HepG2 (cell line): ENCODE results near the gene NKPD1. TPM values are rescaled to one million over a fixed set of nuclear protein-coding genes. Genes with fewer than 3 reads are reported as not detected.

Experiments
- ATAC-seq: fragments of 200-7000 bp; cut with Tn5 transposase; 3 replicates; pipeline ENCODE4 v1.9.1; 2020; ENCODE audit warnings: mild to moderate bottlenecking, moderate library complexity
- BruUV-seq: library from RNA; stranded (reverse); fragments of 400-500 nt; replicated peaks from 2 replicates; lab custom pipeline; 2021; lab: Mats Ljungman, UMichigan
- CTCF ChIA-PET: fragments of 300-600 bp; formaldehyde crosslinking; extraction: SDS; loops from one replicate; lab custom pipeline; 2021; ENCODE audit warnings: low total read pairs, inconsistent platforms, low intra/inter-chr PET ratio; lab: Yijun Ruan, JAX
- POLR2A ChIA-PET: fragments of 350-600 bp; sonication (Branson Sonifier 250); formaldehyde crosslinking; loops from one replicate; lab custom pipeline; 2020; ENCODE audit warnings: antibody characterized with exemption, inconsistent platforms; lab: Yijun Ruan, JAX
- DNase-seq: peaks from one replicate; pipeline ENCODE4 v3.0.0-alpha.2; 2015; ENCODE audit warnings: low spot score
- FAIRE-seq: peaks from 3 replicates; lab custom pipeline; 2011; peaks lifted over from hg19 to GRCh38; lab: Jason Lieb, UNC
- H2AFZ ChIP-seq: one replicate; pipeline ENCODE4 v1.6.1; 2011; ENCODE audit warnings: low read length, inconsistent platforms
- H3K27ac ChIP-seq: fragments of 300-600 bp; 3 replicates; pipeline ENCODE4 v1.8.0; 2011; ENCODE audit warnings: mixed run types, mild to moderate bottlenecking, mixed read lengths, low read length, inconsistent platforms; ENCODE audit not compliant: insufficient read depth; ENCODE audit errors: extremely low read length
- H3K27me3 ChIP-seq, 2 experiments: fragments of 200-600 bp in 1 of 2; 2 replicates in 1 of 2; 3 replicates in 1 of 2; pipeline versions ENCODE4 v1.6.0 to v1.8.0; 2011; ENCODE audit warnings: low read length in 2 of 2, mild to moderate bottlenecking in 2 of 2, moderate library complexity in 2 of 2, inconsistent platforms in 1 of 2; ENCODE audit not compliant: insufficient read depth in 2 of 2, control insufficient read depth in 1 of 2
- H3K36me3 ChIP-seq, 2 experiments: fragments of 200-600 bp in 1 of 2; replicated peaks in 1 of 2; 2 replicates in 1 of 2; 3 replicates in 1 of 2; pipeline versions ENCODE4 v1.5.1 to v1.8.0; 2011; ENCODE audit warnings: low read length in 2 of 2, inconsistent platforms in 1 of 2; ENCODE audit not compliant: insufficient read depth in 2 of 2, control insufficient read depth in 1 of 2
- H3K4me1 ChIP-seq: 2 replicates; pipeline ENCODE4 v1.5.1; 2012; ENCODE audit warnings: low read length, inconsistent platforms; ENCODE audit not compliant: insufficient read depth
- H3K4me2 ChIP-seq: 2 replicates; pipeline ENCODE4 v1.6.0; 2011; ENCODE audit warnings: low read depth, low read length, inconsistent platforms
- H3K4me3 ChIP-seq, 3 experiments: fragments of 200-600 bp in 1 of 3; sonication (generic), shearing (Covaris generic) in 1 of 3; replicated peaks in 1 of 3; 2 replicates each; pipeline ENCODE4 v1.5.1; 2011 to 2016; ENCODE audit warnings: low read length in 3 of 3, inconsistent platforms in 2 of 3, low read depth in 2 of 3, mild to moderate bottlenecking in 2 of 3, control low read depth in 1 of 3, mixed read lengths in 1 of 3; ENCODE audit not compliant: insufficient read depth in 1 of 3
- H3K79me2 ChIP-seq: one replicate; pipeline ENCODE4 v1.6.1; 2011; ENCODE audit warnings: low read length, inconsistent platforms; ENCODE audit not compliant: insufficient read depth
- H3K9ac ChIP-seq: 2 replicates; pipeline ENCODE4 v1.6.0; 2011; ENCODE audit warnings: mild to moderate bottlenecking, low read depth, low read length, inconsistent platforms; ENCODE audit not compliant: insufficient read depth
- H3K9me3 ChIP-seq: 2 replicates; pipeline ENCODE4 v1.5.1; 2012; ENCODE audit warnings: mild to moderate bottlenecking, low read length
- H4K20me1 ChIP-seq: 2 replicates; pipeline ENCODE4 v1.6.0; 2011; ENCODE audit warnings: inconsistent platforms, mild to moderate bottlenecking, low read length, moderate library complexity; ENCODE audit not compliant: insufficient read depth
- HOXA3 ChIP-seq: sonication (generic); formaldehyde crosslinking; IDR thresholded peaks from 2 replicates; pipeline ENCODE4 v1.5.0; 2020; ENCODE audit warnings: missing genetic modification reagents
- KLF12 ChIP-seq: sonication (generic); formaldehyde crosslinking; IDR thresholded peaks from 2 replicates; pipeline ENCODE4 v1.4.0; 2020; ENCODE audit warnings: missing genetic modification reagents, borderline replicate concordance
- KLF13 ChIP-seq: sonication (generic); formaldehyde crosslinking; IDR thresholded peaks from 2 replicates; pipeline ENCODE4 v1.4.0; 2020; ENCODE audit warnings: mild to moderate bottlenecking, missing genetic modification reagents
- MEF2D ChIP-seq: sonication (generic); formaldehyde crosslinking; IDR thresholded peaks from 2 replicates; pipeline ENCODE4 v1.5.1; 2020; ENCODE audit warnings: mild to moderate bottlenecking, missing genetic modification reagents
- NCOA5 ChIP-seq: sonication (generic); formaldehyde crosslinking; IDR thresholded peaks from 2 replicates; pipeline ENCODE4 v1.4.0; 2020; ENCODE audit warnings: missing genetic modification reagents
- SMC3 ChIP-seq: IDR thresholded peaks from 2 replicates; pipeline ENCODE4 v1.6.1; 2011; ENCODE audit warnings: low read length, improper control_type of control experiment
- SOX5 ChIP-seq: IDR thresholded peaks from 2 replicates; pipeline ENCODE4 v1.6.1; 2016; ENCODE audit warnings: borderline replicate concordance
- ZNF770 ChIP-seq: sonication (generic); formaldehyde crosslinking; IDR thresholded peaks from 2 replicates; pipeline ENCODE4 v1.5.0; 2020; ENCODE audit warnings: mild to moderate bottlenecking, missing genetic modification reagents
- ZNF780A ChIP-seq: sonication (generic); formaldehyde crosslinking; IDR thresholded peaks from 2 replicates; pipeline ENCODE4 v1.8.0; 2022; ENCODE audit warnings: mild to moderate bottlenecking, missing genetic modification reagents, moderate library complexity
- WGBS: methylation state at CpG from one replicate; pipeline ENCODE4 v1.1.6; 2017; ENCODE audit warnings: low lambda C conversion rate; 5-methylcytosine and 5-hydroxymethylcytosine counted together
- in situ Hi-C: cut with HindIII; loops from 2 replicates; pipeline ENCODE4 v1.10.0; 2017; ENCODE audit warnings: low pct_unique_long_range_greater_than_20kb; ENCODE audit not compliant: extremely low pct_ligation_motif_present
- intact Hi-C: fragments of 100-400 bp; cut with micrococcal nuclease; formaldehyde crosslinking; loops from one replicate; pipeline ENCODE4 v1.10.0; 2022; ENCODE audit not compliant: unreplicated experiment
- polyA plus RNA-seq, 8 experiments: library from polyadenylated mRNA; depleted of rRNA in 3 of 8; stranded (reverse) in 7 of 8; unstranded in 1 of 8; fragments of >200 nt; fragmentation: Illumina TruSeq in 4 of 8; extraction: Trizol in 4 of 8; gene quantifications; 2 replicates each; pipeline versions ENCODE4 v1.2.1 to v1.2.3, GENCODE V29; 2011 to 2016; ENCODE audit warnings: low read depth in 4 of 8, missing spikeins in 1 of 8, mixed read lengths in 1 of 8; ENCODE audit not compliant: insufficient read depth in 1 of 8
- total RNA-seq, 5 experiments: library from RNA; depleted of rRNA; stranded (reverse); fragments of >200 nt; fragmentation: Illumina TruSeq; extraction: Trizol; gene quantifications; 2 replicates each; pipeline ENCODE4 v1.2.3, GENCODE V29; 2016; ENCODE audit warnings: low read depth in 1 of 5

Gene NKPD1
- total and polyA plus RNA-seq, 2 of the 13 experiments (the other 11 are each of a cell fraction or from before 2014, with no cell fraction given) = 0.03 TPM; not detected in 1

GRCh38 chr19:45177817-45178261, 17.1 kb upstream of the NKPD1 start, which contains the start of gene TRAPPC6A (continued):
- TF ChIP-seq HOXA3 (CRISPR knock-in tag) (no peak), SOX5 (CRISPR knock-in tag) (no peak), NCOA5 (CRISPR knock-in tag) (no peak), MEF2D (CRISPR knock-in tag) (0 out of 2 replicates have a peak, but pooled peaks have one; percentile 48), SMC3 (no peak), KLF13 (CRISPR knock-in tag) (no peak), ZNF780A (CRISPR knock-in tag) (no peak)

GRCh38 chr19:45175515-45176345, 14.9 kb upstream of the NKPD1 start:
- FAIRE-seq (no peak), ATAC-seq (no peak), DNase-seq (no peak)
- Histone ChIP-seq H3K27ac (no peak overlapping the region), H3K9me3 (no peaks in the 10 kb centered on the region), H3K4me1 (peaks cover 62% of the 10 kb centered on the region), H3K9ac (no peak overlapping the region), H4K20me1 (no peaks in the 10 kb centered on the region), H3K27me3 (no peaks in the 10 kb centered on the region; a peak in 1 of 5 replicates), H3K79me2 (peaks cover 11% of the 10 kb centered on the region), H2AFZ (no peak overlapping the region), H3K4me3 (no peak overlapping the region), H3K4me2 (no peak overlapping the region), H3K36me3 (no peaks in the 10 kb centered on the region)
- WGBS = 72% methylated on average over 10 of the region's 10 CpGs
- ChIA-PET CTCF (no interaction called here), POLR2A (interaction anchor here (1.3 kb wide), 1 partner anchor 11 kb away, joined by 4 read pairs; no protein-coding TSS in a partner anchor)
- no TSS peak for BruUV-seq
- TF ChIP-seq KLF12 (CRISPR knock-in tag) (no peak), ZNF770 (CRISPR knock-in tag) (peak; percentile 47; the same call in 1 of the 2 replicates)
- intact Hi-C loops (no loop called here), in situ Hi-C loops (no loop called here)
